Choroid plexus epithelial cell (primary cell): ENCODE measurements around the gene EPHA8.

Experiments used
- DNase-seq: peaks from one replicate; pipeline ENCODE4 v3.0.0-alpha.2; 2010; ENCODE audit warnings: low read depth
- H3K4me3 ChIP-seq: 2 replicates; pipeline ENCODE4 v1.5.1; 2011; ENCODE audit warnings: low read depth, mild to moderate bottlenecking, control low read depth, low read length, moderate library complexity
- TF ChIP-seq, protein P1 (sequence below): conservative IDR thresholded peaks from 2 replicates; pipeline ENCODE4 v1.5.1; 2011; ENCODE audit warnings: low read depth, mild to moderate bottlenecking, control low read depth, inconsistent platforms, low read length, moderate library complexity

Gene EPHA8

DNA sequence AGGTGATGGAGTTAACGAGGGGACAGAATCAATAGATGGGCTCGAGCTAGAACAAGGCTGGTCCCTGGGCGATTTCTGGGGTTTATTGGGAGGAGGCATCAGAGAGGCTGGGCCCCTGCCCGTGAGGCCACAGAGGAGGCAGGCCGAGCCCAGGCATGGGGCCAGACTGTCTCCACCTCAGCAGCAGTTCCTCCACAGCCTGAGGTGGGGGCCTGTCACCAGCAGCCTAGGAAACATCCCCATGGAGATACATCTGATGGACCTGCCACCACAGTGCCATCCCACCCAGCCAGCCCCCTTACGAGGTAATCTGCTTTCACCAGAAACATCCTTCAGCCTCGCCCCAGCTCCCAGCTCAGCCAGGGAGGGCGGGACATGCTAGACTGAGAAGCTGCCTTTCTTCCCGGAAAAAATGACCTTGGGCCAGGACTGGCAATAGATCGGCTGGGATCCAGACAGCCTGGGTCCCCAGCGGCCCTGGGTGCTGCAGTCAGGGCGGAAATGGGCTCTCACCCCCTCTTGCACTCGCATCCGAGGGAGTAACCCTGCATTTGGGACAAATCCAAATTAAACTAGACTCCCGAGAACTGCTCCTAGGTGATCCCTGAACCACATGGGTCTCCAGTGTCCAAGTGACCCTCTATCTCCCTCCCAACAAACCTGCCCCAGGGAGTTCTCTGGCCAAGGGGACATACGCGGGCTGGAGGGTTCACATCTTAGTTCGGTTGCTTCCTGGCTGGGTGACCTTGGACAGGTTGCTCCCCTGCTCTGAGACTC is 10.0 kb upstream of the EPHA8 start:
- no peak overlapping the region for H3K4me3 ChIP-seq
- TF ChIP-seq, protein P1, sequence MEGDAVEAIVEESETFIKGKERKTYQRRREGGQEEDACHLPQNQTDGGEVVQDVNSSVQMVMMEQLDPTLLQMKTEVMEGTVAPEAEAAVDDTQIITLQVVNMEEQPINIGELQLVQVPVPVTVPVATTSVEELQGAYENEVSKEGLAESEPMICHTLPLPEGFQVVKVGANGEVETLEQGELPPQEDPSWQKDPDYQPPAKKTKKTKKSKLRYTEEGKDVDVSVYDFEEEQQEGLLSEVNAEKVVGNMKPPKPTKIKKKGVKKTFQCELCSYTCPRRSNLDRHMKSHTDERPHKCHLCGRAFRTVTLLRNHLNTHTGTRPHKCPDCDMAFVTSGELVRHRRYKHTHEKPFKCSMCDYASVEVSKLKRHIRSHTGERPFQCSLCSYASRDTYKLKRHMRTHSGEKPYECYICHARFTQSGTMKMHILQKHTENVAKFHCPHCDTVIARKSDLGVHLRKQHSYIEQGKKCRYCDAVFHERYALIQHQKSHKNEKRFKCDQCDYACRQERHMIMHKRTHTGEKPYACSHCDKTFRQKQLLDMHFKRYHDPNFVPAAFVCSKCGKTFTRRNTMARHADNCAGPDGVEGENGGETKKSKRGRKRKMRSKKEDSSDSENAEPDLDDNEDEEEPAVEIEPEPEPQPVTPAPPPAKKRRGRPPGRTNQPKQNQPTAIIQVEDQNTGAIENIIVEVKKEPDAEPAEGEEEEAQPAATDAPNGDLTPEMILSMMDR = no peak
- DNase-seq = no peak

- TF ChIP-seq, protein P1 = no peak
- no peak for DNase-seq
- H3K4me3 ChIP-seq = no peak overlapping the region
These were observed 9.2 kb upstream of the EPHA8 start for GRCh38 chr1:22553991-22554522.

DNA sequence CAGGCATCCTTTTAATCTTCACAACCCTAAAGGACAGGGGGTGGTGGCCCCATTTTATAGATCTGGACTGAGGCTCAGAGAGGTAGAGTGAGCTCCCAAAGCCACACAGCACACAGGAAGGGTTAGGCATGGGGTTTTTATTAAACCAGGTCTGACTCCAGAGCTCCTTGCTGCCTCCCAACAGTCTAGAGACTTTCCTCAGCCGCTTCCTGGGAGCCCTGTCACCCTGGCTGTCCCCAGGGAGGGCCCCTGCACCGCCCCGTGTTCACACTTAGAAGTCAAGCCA is 8.0 kb upstream of the EPHA8 start:
- TF ChIP-seq, protein P1 = no peak
- no peak overlapping the region for H3K4me3 ChIP-seq
- no peak for DNase-seq

GRCh38 chr1:22556391-22557104 is 6.7 kb upstream of the EPHA8 start:
- no peak for DNase-seq
- H3K4me3 ChIP-seq = no peak overlapping the region
- TF ChIP-seq, protein P1 = no peak

DNA sequence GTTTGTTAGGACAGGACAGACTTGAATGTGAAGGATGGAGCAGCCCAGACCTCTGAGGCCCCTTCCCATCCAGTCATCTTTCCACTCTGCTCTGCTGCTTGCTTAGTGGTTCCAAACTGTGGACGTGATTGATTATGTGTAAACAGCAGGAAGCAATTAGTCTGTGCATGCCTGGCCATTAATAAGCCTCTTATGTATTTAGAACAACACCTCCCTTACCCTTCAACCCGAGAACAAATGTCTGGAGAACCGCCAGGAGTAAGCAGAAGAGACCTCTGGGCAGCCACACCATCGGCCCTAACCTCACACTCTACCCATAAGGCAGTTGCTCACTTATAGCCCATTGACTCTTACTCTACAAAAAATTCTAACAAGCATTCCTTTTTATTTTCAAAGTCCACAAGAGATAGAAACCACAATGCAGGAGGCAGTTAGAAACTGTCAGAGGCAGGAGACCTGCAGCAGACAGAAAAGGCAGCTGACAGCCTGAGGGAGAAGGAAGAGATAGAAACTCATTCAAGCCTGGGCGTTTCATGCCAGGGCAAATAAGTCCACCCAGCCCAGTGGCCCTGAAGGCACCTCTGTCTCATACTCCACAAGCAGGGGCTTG is 5.8 kb upstream of the EPHA8 start:
- no peak overlapping the region for H3K4me3 ChIP-seq
- TF ChIP-seq, protein P1 = no peak
- DNase-seq = no peak

- TF ChIP-seq, protein P1 = no peak
- DNase-seq = no peak
- H3K4me3 ChIP-seq = no peak overlapping the region
These were observed 648 bp downstream of the EPHA8 start for GRCh38 chr1:22563671-22564602.
